Stomach smooth muscle (tissue), 2 donors: ENCODE measurements around the gene RIT1.

Experiments used
- H3K27ac ChIP-seq: one replicate; pipeline ENCODE4 v1.7.0; 2013; ENCODE audit warnings: mild to moderate bottlenecking, low read length, inconsistent platforms
- H3K27me3 ChIP-seq, 2 donors: one replicate each; pipeline ENCODE4 v1.7.0; 2013; ENCODE audit warnings: low read length in 2 of 2; ENCODE audit not compliant: insufficient read depth in 2 of 2, control insufficient read depth in 1 of 2
- H3K36me3 ChIP-seq, 2 donors: one replicate each; pipeline ENCODE4 v1.7.0; 2013; ENCODE audit warnings: low read length in 2 of 2; ENCODE audit not compliant: control insufficient read depth in 2 of 2, insufficient read depth in 2 of 2
- H3K4me1 ChIP-seq: one replicate; pipeline ENCODE4 v1.7.0; 2013; ENCODE audit warnings: low read length; ENCODE audit not compliant: control insufficient read depth, insufficient read depth
- H3K4me3 ChIP-seq, 2 donors: one replicate each; pipeline ENCODE4 v1.7.0; 2013; ENCODE audit warnings: low read length in 2 of 2
- H3K9ac ChIP-seq, 2 donors: one replicate each; pipeline ENCODE4 v1.7.0; 2013; ENCODE audit warnings: low read length in 2 of 2, mild to moderate bottlenecking in 1 of 2
- H3K9me3 ChIP-seq, 2 donors: one replicate each; pipeline ENCODE4 v1.7.0; 2013; ENCODE audit warnings: low read length in 2 of 2; ENCODE audit not compliant: control insufficient read depth in 2 of 2
- donor health status: healthy.
- donor health status: Pancreatic carcinoma.

RIT1 gene, protein sequence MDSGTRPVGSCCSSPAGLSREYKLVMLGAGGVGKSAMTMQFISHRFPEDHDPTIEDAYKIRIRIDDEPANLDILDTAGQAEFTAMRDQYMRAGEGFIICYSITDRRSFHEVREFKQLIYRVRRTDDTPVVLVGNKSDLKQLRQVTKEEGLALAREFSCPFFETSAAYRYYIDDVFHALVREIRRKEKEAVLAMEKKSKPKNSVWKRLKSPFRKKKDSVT

DNA sequence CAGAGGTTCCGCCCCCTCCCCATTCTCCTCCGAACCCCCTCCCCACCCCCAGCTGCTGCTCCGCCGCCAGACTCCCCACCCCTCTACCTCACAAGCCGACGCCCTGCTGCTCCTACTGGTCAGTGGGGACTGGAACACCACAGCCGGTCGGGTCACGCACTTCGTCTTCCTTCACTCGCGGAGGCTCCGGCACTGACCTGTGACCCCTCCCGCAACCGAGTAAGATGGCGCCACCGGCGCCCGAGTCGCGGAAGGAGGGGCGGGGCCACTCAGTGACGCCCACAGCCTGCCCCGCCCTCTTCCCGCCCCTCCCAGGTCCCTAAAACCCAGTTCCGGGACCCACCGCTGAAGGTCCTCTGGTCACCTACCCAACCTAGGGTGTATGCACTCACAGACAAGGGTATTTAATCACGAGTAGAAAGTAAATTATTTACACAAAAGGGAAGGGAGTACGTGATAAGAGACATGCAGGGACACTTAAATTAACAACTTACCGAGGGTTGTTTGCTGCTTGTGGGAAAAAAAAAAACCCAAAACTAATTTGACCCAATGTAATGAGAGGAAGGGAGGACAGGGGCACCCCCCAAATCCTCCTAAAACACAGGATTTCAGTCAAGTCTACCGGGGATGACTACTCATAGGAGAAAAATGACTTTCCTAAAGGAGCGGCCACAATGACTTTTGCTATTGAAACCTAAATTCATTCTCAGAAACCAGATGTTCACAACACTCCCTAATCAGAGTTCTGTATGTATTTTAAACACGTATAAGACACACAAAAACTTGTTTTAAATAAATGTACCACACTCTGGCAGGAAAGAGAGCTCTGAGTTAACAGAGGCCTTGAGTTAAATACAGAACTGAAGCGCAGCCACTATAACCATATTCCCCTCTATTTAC is at the start of gene RIT1:
RIT1 (minus strand) TSS at position 194 of the 900 bp plus-strand sequence. CDS start 588 bp downstream, outside the sequence.
- peak within 1 kb of the TSS; percentile 81 to 86 for H3K9ac ChIP-seq
- H3K9me3 ChIP-seq = no peaks in the 10 kb centered on the region
- peaks cover 14% of the 10 kb centered on the region for H3K4me1 ChIP-seq
- H3K36me3 ChIP-seq = peaks cover 29 to 34% of the 10 kb centered on the region in 2 donors
- peak within 1 kb of the TSS; percentile 86 for H3K4me3 ChIP-seq
- peak within 1 kb of the TSS; percentile 84 for H3K27ac ChIP-seq
- no peaks in the 10 kb centered on the region for H3K27me3 ChIP-seq

- no peaks in the 10 kb centered on the region for H3K9me3 ChIP-seq
- H3K9ac ChIP-seq = peak overlapping the region in 1 of 2 donors; percentile 29
- peak overlapping the region; percentile 70 for H3K27ac ChIP-seq
- H3K36me3 ChIP-seq = peaks cover 56% of the 10 kb centered on the region in 2 donors
- H3K27me3 ChIP-seq = no peaks in the 10 kb centered on the region
- no peak overlapping the region for H3K4me3 ChIP-seq
- H3K4me1 ChIP-seq = peaks cover 32% of the 10 kb centered on the region
Observed at GRCh38 chr1:155960081-155960745, 49.1 kb upstream of the RIT1 start.

DNA sequence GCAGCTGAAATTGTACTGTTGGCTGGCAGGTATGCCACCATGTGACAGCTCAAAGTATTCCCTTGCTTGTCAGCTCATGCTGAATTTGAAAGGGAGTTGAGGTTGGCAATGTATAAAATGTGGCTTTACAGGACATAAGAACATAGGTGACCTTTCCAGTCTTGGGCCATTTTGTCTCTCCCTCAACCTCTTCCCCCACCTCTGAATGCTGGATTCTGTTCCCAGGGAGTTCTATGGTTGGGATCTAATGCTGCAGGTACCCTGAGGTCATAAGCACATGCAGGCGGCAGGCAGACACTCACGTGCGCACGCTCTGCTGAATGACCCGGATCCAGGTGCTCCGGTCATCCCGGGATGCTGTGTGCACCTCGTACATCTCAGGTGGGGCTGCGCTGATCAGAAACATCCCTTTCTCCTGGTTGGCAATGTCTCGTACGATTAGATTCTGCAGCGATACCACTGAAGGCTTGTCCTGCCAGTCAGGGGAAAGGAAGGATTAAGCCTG is 46.3 kb upstream of the RIT1 start:
- no peaks in the 10 kb centered on the region for H3K27me3 ChIP-seq
- H3K4me3 ChIP-seq = no peak overlapping the region
- H3K4me1 ChIP-seq = peaks cover 24% of the 10 kb centered on the region
- no peak overlapping the region for H3K27ac ChIP-seq
- no peaks in the 10 kb centered on the region for H3K9me3 ChIP-seq
- H3K9ac ChIP-seq = no peak overlapping the region
- peaks cover 49 to 56% of the 10 kb centered on the region in 2 donors for H3K36me3 ChIP-seq

DNA sequence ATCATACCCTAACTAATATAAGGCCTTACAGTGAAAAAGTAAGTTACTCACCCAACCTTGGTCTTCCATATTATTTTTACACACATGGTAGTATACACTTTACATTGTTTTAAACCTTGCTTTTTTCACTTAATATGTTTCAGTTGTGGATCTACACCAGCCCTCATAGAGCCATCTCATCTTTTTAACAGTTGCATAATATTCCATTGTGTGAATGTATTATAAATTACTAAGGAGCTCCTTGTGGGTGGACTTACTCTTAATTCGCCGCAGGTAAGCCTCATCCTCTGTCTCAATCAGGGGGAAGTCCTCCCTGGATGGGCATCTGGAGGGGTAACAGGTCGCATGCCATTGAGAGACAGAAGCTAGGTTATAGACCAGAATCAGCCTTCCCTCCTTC is 43.5 kb upstream of the RIT1 start:
- Histone ChIP-seq H3K27me3 (no peaks in the 10 kb centered on the region), H3K4me1 (no peaks in the 10 kb centered on the region), H3K36me3 (peaks cover 51 to 54% of the 10 kb centered on the region in 2 donors), H3K9ac (no peak overlapping the region), H3K4me3 (no peak overlapping the region), H3K27ac (no peak overlapping the region), H3K9me3 (no peaks in the 10 kb centered on the region)

GRCh38 chr1:155952505-155952890 is 41.3 kb upstream of the RIT1 start:
- no peak overlapping the region for H3K9ac ChIP-seq
- H3K9me3 ChIP-seq = no peaks in the 10 kb centered on the region
- H3K4me1 ChIP-seq = no peaks in the 10 kb centered on the region
- no peaks in the 10 kb centered on the region for H3K27me3 ChIP-seq
- peaks cover 49 to 52% of the 10 kb centered on the region in 2 donors for H3K36me3 ChIP-seq
- H3K4me3 ChIP-seq = no peak overlapping the region
- H3K27ac ChIP-seq = no peak overlapping the region

DNA sequence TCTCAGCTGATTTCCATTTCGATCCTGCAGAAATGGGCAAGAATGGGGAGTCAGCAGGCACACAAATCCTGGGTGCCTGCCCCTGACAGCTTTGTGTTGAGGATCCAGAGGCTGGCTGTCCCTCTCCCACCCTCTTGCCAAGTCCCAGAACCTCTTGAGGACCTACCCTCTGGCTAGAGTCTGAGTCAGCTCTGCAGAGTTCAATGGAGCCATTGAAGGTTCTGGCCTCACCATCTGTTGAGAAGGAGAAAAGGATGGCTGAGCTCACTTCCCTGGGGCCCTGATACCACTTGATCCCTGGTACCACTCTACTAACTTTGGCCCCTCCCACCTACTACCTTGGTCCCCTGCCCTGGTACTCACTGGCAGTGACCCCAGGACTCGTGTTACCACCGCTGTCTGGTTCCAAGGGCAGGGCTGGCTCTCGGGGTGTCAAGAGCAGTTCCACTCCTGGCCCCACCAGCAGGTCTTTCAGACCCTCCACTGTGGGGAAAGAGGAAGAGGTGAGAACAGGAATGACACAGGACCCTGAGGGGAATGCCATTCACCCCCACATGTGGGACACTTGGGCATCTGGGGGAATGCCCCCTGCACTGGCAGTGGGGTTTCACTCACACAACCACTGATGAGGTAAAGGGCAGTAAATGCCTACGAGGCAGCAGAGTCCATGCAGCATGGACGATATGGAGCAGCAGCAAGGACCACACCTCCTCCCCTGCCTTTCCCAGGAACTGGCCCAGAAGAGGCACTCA is 40.8 kb upstream of the RIT1 start:
- Histone ChIP-seq H3K4me3 (no peak overlapping the region), H3K9me3 (no peaks in the 10 kb centered on the region), H3K36me3 (peaks cover 51 to 52% of the 10 kb centered on the region in 2 donors), H3K27me3 (no peaks in the 10 kb centered on the region), H3K27ac (no peak overlapping the region), H3K9ac (peak overlapping the region in 1 of 2 donors; percentile 5), H3K4me1 (no peaks in the 10 kb centered on the region)

DNA sequence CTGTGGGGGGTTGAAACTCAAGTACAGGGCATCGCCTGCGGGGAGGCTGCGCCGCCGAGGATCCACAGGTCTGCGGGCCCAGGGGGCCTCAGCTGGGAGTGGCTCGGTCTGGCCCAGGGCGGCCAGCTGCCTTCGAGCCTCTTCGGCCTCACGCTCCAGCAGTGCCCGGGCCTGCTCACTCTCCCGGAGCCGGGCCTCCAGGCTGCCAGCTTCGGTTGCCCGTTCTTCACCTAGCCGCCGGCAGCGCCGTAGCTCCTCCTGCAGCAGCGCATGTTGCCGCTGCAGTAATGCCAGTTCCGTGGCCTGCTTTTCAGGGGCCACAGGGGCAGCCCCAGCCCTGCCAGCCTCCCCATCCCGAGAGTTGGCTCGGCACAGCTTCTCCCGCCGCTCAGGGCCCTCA is 39.7 kb upstream of the RIT1 start:
- peaks cover 56 to 58% of the 10 kb centered on the region in 2 donors for H3K36me3 ChIP-seq
- no peaks in the 10 kb centered on the region for H3K4me1 ChIP-seq
- no peak overlapping the region for H3K4me3 ChIP-seq
- H3K9ac ChIP-seq = no peak overlapping the region
- H3K9me3 ChIP-seq = no peaks in the 10 kb centered on the region
- no peaks in the 10 kb centered on the region for H3K27me3 ChIP-seq
- H3K27ac ChIP-seq = no peak overlapping the region

DNA sequence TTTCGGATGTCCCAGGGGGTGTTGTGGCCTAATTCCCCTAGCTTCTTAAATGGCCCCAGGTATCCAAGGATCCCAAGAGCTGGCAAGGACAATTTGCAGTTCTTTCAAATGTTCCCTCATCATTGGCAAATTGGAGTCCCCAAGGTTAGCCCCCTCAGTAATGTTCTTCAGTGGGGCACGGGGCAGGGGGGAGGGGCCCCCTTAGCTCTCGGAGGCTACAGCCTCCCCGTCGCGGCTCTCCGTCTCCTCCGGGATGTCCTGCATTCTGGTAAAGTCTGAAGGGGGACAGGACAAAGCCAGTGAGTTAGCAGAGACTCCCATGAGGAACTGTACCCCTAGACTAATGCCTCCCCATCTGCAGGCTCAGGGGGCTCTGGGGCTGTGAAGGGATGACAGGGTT is 36.6 kb upstream of the RIT1 start:
- no peaks in the 10 kb centered on the region for H3K27me3 ChIP-seq
- peaks cover 42 to 49% of the 10 kb centered on the region in 2 donors for H3K36me3 ChIP-seq
- no peaks in the 10 kb centered on the region for H3K9me3 ChIP-seq
- no peak overlapping the region for H3K9ac ChIP-seq
- no peak overlapping the region for H3K4me3 ChIP-seq
- peaks cover 6% of the 10 kb centered on the region for H3K4me1 ChIP-seq
- H3K27ac ChIP-seq = no peak overlapping the region

- Histone ChIP-seq H3K4me1 (peaks cover 6% of the 10 kb centered on the region), H3K9me3 (no peaks in the 10 kb centered on the region), H3K27ac (no peak overlapping the region), H3K4me3 (no peak overlapping the region), H3K27me3 (no peaks in the 10 kb centered on the region), H3K9ac (no peak overlapping the region), H3K36me3 (peaks cover 37 to 44% of the 10 kb centered on the region in 2 donors)
Observed at GRCh38 chr1:155947292-155947691, 36.1 kb upstream of the RIT1 start.

GRCh38 chr1:155946633-155947219 is 35.6 kb upstream of the RIT1 start:
- Histone ChIP-seq H3K4me3 (no peak overlapping the region), H3K4me1 (peaks cover 8% of the 10 kb centered on the region), H3K9me3 (no peaks in the 10 kb centered on the region), H3K36me3 (peaks cover 31 to 38% of the 10 kb centered on the region in 2 donors), H3K27me3 (no peaks in the 10 kb centered on the region), H3K27ac (no peak overlapping the region), H3K9ac (peak overlapping the region in 1 of 2 donors; percentile 40)
